Lower leg skin (tissue), 4 donors: ENCODE data around the gene KCNK4. TPM values are rescaled to one million over a fixed set of nuclear protein-coding genes. Genes with fewer than 3 reads are reported as not detected.

Experiments used
- DNase-seq, 2 donors: peaks; one replicate each; pipeline ENCODE4 v3.0.0-alpha.2; 2019; ENCODE audit warnings: low spot score in 2 of 2
- H3K4me3 ChIP-seq: fragments of 200-600 bp; sonication (generic); 2 replicates; pipeline ENCODE4 v1.5.1; 2017; ENCODE audit warnings: mild to moderate bottlenecking, low read depth; ENCODE audit not compliant: poor library complexity, severe bottlenecking
- CTCF ChIP-seq, 3 donors: fragments of 450-650 bp; IDR thresholded peaks; one replicate each; pipeline ENCODE4 v1.5.1; 2016; ENCODE audit warnings: antibody characterized with exemption in 3 of 3, mild to moderate bottlenecking in 3 of 3, moderate library complexity in 2 of 3
- POLR2A ChIP-seq, 2 donors: fragments of 450-650 bp; IDR thresholded peaks; one replicate each; pipeline ENCODE4 v1.6.1; 2016 to 2017; ENCODE audit warnings: antibody characterized with exemption in 2 of 2, mild to moderate bottlenecking in 1 of 2, moderate library complexity in 1 of 2
- WGBS, 2 donors: methylation state at CpG; one replicate each; pipeline ENCODE4 v1.1.5; 2018; 5-methylcytosine and 5-hydroxymethylcytosine counted together
- intact Hi-C: fragments of 100-400 bp; cut with DNase I; formaldehyde crosslinking; loops from one replicate; pipeline ENCODE4 v1.15.0; 2023; ENCODE audit warnings: low total_unique reads
- total RNA-seq, 4 donors: library from RNA; depleted of rRNA; stranded (reverse); fragments of >200 nt; gene quantifications; one replicate each; pipeline ENCODE4 v1.1.0, GENCODE V29; 2016

KCNK4 gene
- total RNA-seq, 4 donors from 2014 or later = not detected

DNA sequence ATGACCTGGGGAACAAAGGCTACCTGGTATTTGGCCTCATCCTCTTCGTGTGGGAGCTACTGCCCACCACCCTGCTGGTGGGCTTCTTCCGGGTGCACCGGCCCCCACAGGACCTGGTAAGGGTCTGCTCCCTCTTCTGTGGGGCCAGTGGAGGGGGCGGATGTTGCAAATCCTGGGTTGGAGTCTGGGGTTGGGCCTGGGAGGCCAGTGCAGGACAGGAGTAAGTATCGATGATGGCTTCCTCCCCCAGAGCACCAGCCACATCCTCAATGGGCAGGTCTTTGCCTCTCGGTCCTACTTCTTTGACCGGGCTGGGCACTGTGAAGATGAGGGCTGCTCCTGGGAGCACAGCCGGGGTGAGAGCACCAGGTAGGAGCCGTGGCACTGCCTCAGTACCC, 2.8 kb upstream of the KCNK4 start:
- H3K4me3 ChIP-seq = no peak overlapping the region
- WGBS, 2 donors = 92 to 94% methylated on average over 9 of the region's 9 CpGs
- TF ChIP-seq POLR2A (IDR thresholded peaks at IDR 0.05) = no peak
- no peak for TF ChIP-seq CTCF (IDR thresholded peaks at IDR 0.05)
- intact Hi-C loops = no loop called here
- DNase-seq = no peak

- H3K4me3 ChIP-seq = no peak overlapping the region
- no peak for DNase-seq
- no peak for TF ChIP-seq POLR2A (IDR thresholded peaks at IDR 0.05)
- no peak for TF ChIP-seq CTCF (IDR thresholded peaks at IDR 0.05)
- WGBS, 2 donors = 89 to 90% methylated on average over 13 of the region's 13 CpGs
- intact Hi-C loops = no loop called here
Measured at GRCh38 chr11:64289002-64289564, 2.0 kb upstream of the KCNK4 start.

- no peak for TF ChIP-seq POLR2A (IDR thresholded peaks at IDR 0.05)
- no peak for TF ChIP-seq CTCF (IDR thresholded peaks at IDR 0.05)
- WGBS, 2 donors = 51 to 58% methylated on average over 9 to 10 of the region's 10 CpGs
- intact Hi-C loops = no loop called here
- no peak overlapping the region for H3K4me3 ChIP-seq
- DNase-seq = no peak
Measured at GRCh38 chr11:64290352-64291261, 495 bp upstream of the KCNK4 start.

GRCh38 chr11:64291752-64292459, 804 bp downstream of the KCNK4 start:
- intact Hi-C loops = no loop called here
- no peak for DNase-seq
- TF ChIP-seq CTCF (IDR thresholded peaks at IDR 0.05) (no peak), POLR2A (IDR thresholded peaks at IDR 0.05) (no peak)
- 0% methylated on average over 26 of the region's 96 CpGs; no CpG with 5 or more reads in 1 of the 2 donors for WGBS, 2 donors
- H3K4me3 ChIP-seq = no peak overlapping the region

- TF ChIP-seq POLR2A (IDR thresholded peaks at IDR 0.05) = no peak
- TF ChIP-seq CTCF (IDR thresholded peaks at IDR 0.05) = no peak
- no peak overlapping the region for H3K4me3 ChIP-seq
- intact Hi-C loops = no loop called here
- DNase-seq = no peak
- 30 to 33% methylated on average over 31 to 34 of the region's 42 CpGs for WGBS, 2 donors
Measured at GRCh38 chr11:64292460-64293254, 1.6 kb downstream of the KCNK4 start.
